Fibroblast of peridontal ligament (primary cell): ENCODE data around the gene TMEM106C.

Source experiments
- DNase-seq: peaks from one replicate; pipeline ENCODE4 v3.0.0-alpha.2; 2010; ENCODE audit errors: extremely low read depth

TMEM106C gene

GRCh38 chr12:47995981-47996401 lies 32.6 kb downstream of the TMEM106C start:
- DNase-seq = peak; percentile 76

GRCh38 chr12:47997321-47997720 lies 33.9 kb downstream of the TMEM106C start:
- DNase-seq = no peak

GRCh38 chr12:47999816-48000215 lies 36.4 kb downstream of the TMEM106C start:
- DNase-seq = no peak

- DNase-seq = peak; percentile 35
Measured at GRCh38 chr12:48000878-48001504, 37.6 kb downstream of the TMEM106C start.

- no peak for DNase-seq
Measured at GRCh38 chr12:48001505-48002413, 38.4 kb downstream of the TMEM106C start.

- no peak for DNase-seq
Measured at GRCh38 chr12:48002414-48002730, 39.0 kb downstream of the TMEM106C start.

- peak; percentile 12 for DNase-seq
Measured at GRCh38 chr12:48002773-48003218, 39.4 kb downstream of the TMEM106C start.

- DNase-seq = peak; percentile 14
Measured at GRCh38 chr12:48003226-48004052, 40.0 kb downstream of the TMEM106C start.

- DNase-seq = no peak
Measured at GRCh38 chr12:48004053-48004941, 40.9 kb downstream of the TMEM106C start, which contains the start of gene COL2A1. Gene COL2A1, minus strand, starts transcription at chr12:48004476. Its CDS starts 155 bp downstream, at chr12:48004321.

GRCh38 chr12:48005001-48005749 lies 41.8 kb downstream of the TMEM106C start:
- no peak for DNase-seq

- DNase-seq = no peak
Measured at GRCh38 chr12:48005750-48006021, 42.3 kb downstream of the TMEM106C start.

- no peak for DNase-seq
Measured at GRCh38 chr12:48007206-48007605, 43.8 kb downstream of the TMEM106C start.

GRCh38 chr12:48008349-48008748 lies 45.0 kb downstream of the TMEM106C start:
- no peak for DNase-seq

GRCh38 chr12:48008950-48009349 lies 45.6 kb downstream of the TMEM106C start:
- no peak for DNase-seq

- DNase-seq = no peak
Measured at GRCh38 chr12:48009471-48009870, 46.1 kb downstream of the TMEM106C start.

- DNase-seq = no peak
Measured at GRCh38 chr12:48010366-48010970, 47.1 kb downstream of the TMEM106C start.

- DNase-seq = no peak
Measured at GRCh38 chr12:48012070-48012469, 48.7 kb downstream of the TMEM106C start.

GRCh38 chr12:48013287-48013686 lies 49.9 kb downstream of the TMEM106C start:
- no peak for DNase-seq

- DNase-seq = no peak
Measured at GRCh38 chr12:48015129-48015528, 51.7 kb downstream of the TMEM106C start.

GRCh38 chr12:48015954-48016353 lies 52.6 kb downstream of the TMEM106C start:
- DNase-seq = no peak
